ENCODE data around the gene NDUFB10.
"Not testable (repeated sequence)": the region's sequence is repeated elsewhere in the genome, so short reads cannot be mapped to it uniquely, and the experiment has no call there.

The NDUFB10 gene

DNA sequence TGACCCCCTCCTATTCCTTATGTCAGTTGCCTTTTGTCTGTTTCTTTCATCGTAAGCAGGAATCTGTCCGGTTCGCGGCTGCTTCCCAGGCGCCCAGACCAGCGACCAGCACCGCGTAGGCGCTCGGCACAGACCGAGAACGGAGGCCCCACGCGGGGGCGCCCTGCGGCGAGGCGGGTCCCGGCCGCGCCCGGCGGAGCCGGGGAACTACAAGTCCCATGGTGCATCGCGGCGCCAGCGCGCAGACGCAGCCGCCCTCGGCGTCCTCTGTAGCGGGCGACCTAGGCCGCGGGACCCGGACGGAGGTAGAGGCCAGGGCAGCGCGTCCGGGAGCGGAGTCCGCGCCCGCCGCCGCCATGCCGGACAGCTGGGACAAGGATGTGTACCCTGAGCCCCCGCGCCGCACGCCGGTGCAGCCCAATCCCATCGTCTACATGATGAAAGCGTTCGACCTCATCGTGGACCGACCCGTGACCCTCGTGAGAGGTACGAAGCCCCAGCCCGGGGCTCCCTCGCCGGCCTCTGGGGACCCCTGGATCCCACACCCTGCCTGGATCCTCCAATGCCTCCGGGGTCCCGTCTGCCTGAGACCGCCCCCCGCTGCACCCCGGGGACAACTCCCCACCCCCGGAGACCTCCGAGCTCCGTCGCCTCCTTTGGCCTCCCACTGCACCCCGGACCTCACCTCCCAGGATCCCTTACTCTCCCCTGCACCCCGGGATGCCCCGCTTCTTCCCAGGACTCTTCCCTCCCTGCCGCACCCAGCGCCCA lies at the start of gene NDUFB10:
TSS of gene NDUFB10 (plus strand) at position 270 of the 771 bp plus-strand sequence. CDS start at position 357, 87 bp downstream.
- peak; percentile 33 for DNase-seq

DNA sequence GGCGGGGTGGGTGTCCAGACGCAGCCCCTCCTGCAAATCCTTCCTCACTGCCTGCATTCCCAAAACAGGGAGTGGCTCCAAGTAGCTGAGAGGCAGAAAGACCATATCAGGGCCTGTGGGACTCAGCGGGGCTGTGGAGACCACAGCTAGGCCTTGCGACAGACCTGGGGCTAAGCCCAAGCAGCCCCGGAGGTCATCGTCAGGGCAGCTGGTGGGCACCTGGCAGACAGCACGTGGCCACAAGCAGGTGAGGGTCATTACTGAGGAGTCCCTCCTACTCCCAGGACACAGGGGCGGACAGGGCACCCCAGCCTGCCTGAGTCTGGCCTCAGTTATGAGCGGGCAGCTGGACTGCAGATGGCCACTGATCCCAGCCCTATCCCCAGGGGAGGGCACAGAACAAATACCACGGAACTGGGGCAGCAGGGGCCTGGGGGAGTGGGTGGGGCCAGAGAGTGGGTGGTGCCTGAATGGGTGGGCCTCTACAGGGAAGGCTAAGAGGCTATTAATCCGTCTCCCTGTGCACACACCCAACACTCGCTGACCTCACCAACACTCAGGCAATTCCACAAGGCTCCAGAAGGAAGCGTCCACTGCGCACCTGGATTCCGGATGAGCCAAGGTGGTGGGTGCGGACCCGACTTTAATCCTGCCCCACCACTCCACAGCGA lies 49.6 kb upstream of the NDUFB10 start:
- DNase-seq: no peak

DNA sequence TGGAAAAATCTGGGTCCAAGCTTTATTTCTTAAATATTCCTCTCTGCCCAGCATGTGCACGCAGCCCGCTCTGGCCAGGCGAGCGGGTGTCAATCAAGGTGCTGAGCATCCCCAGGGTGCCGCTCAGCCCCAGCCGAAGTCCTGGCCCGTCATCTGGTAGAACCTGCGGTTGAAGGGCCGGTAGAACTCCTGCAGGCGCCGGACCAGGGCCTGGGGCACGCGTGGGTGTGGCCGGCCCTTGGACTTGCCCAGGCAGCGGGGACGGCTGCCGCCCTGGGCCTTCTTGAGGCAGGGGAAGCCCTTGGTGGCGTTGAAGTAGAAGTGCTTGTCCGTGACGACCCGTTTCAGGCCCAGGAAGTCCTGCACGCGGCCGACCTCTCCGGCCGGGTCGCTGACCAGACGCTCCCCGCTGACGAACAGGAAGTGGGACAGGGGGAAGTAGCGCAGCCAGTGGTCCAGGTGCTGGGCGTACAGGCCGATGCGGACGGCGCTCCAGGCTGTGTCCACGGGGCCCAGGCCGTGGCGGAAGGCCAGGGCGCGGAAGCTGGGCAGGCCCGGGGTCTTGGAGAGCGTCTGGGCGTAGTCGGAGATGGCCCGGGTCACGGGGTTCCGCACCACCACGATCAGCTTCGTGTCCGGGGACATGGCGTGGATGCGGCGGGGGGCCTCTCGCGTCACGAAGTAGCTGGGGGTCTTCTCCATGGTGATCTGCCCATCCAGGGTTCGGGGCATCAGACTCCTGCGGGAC lies 47.7 kb upstream of the NDUFB10 start:
- DNase-seq: no peak

DNA sequence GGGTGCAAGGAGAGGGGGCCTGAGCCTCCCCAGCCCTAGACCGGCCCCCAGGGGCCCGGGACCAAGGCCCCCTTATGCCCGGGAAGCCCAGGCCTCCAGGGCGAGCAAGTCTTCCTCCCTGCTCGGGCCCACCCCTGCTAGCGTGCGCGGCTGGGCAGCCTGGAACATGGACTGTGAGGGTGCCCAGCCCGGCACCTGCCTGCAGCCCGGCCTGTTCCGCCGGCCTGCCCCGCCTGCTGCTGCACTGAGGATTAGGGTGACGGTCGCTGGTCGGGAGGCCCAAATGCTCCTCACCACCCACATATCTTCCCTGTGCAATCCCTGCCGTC lies 47.2 kb upstream of the NDUFB10 start:
- DNase-seq: no peak

DNA sequence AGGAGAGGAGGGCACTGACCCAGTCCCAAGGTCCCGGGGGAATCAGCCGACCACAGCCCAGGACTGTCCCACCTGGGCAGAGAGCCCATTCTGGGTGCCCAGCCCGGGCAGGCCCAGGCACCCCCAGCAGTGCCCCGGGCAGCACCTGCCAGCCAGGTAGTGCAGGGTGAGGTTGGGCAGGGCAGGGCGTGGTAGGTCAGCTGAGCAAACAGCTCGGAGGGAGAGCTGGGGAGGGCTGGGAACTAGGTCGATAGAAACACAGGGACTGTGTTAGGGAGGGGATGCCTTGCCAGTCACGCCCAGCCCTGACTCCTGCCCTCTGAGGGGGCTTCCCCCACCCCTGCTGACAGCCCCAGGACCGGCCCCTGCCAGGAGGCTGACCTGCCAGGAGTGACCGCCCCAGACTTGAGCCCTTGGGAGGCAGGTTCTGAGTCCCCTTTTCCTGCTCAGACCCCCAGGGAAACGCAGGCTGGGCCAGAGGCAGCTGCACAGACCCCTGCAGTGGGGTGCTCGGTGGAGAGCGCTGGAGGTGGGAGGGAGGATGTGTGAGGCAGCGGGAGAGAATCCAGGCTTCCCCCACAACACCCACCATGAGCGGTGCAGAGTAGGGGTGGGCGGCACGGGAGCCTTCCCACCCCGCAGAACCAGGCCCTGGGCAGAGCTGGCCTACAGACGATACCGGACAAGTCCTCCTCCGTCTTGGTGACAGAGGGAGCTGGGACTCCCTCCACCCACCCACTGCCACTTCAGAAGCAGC lies 45.8 kb upstream of the NDUFB10 start:
- DNase-seq: peak; percentile 49

DNA sequence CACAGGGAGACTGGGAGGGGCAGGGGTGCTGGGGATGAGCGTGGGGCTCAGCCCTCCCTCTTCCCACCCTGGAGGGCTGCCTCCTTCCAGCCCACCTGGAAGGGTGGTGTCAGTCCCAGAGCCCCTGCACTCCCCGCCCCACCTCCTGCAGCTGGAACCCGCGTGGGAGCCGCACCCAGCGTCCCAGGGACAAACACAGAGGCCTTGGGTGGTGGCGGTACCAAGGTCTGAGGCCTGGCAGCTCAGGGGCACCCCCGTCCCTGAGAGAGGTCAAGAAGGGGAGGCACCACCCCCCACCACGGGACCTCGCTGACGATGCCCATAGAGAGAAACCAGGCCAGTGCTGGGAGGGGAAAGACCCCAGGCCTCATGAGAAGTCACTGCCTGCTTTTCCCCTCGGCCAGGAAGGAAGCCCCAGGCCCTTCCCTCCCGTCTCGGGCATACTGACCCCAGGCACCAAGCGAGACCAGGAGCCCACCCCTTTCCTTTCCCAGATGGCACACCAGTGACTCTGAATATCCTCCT lies 45.2 kb upstream of the NDUFB10 start:
- DNase-seq: no peak

DNA sequence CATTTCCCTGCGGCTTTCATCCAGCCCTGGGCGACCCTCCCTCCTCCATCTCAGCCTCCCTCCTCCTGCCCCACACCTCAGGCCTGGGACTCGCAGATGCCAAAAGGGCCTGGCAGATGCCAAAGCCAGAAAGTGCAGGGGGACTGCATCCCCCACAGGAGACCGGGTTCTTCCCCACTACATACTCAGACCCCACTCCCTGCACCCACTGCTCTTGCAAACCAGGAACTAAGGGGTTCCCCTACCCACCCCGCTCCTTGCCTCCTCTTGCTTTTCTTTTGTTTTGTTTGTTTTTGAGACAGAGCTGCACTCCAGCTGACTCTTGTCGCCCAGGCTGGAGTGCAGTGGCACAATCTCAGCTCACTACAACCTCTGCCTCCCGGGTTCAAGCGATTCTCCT lies 44.4 kb upstream of the NDUFB10 start:
- no peak for DNase-seq

DNA sequence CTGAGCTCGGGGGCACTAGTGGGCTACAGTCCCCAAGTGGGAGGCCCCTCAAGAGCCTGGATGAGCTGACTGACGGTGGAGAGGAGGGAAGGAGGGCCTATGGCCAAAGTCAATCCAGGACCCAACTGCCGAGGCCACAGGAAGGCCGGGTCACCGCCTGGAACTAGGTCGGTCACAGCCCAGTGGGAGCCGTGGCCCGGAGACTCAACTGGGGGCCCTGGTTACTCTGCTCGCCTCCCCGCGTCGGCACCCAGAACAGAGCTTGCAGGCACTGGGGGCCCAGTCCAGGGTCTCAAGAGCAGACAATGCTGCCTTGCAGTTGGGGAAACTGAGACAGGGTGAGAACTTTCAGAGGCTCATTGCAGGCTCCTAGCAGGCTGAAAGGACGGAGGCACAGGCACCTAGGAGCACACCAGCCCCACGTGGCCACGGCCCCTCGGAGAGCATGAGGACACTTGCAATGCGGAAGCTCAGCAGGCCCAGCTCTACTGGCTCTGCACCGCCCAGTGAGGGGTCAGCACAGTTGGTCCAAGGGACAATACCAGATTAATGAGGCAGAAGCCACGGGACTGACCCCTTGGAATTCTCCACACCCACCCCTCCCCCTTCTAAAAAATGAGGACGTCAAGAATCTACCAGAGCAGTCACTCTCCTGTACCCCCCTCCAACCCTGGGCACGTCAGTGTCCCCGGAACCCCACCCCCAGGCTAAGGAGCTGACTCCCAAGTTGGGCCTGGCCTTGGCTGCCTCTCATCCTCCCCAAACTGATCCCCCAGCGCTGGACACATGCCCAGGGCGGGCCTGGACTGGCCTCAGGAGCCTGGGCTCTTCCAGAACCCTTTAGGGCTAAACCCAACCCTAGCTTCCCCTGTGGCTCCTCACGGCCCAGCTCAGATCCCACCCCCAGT lies 43.4 kb upstream of the NDUFB10 start:
- no peak for DNase-seq

DNA sequence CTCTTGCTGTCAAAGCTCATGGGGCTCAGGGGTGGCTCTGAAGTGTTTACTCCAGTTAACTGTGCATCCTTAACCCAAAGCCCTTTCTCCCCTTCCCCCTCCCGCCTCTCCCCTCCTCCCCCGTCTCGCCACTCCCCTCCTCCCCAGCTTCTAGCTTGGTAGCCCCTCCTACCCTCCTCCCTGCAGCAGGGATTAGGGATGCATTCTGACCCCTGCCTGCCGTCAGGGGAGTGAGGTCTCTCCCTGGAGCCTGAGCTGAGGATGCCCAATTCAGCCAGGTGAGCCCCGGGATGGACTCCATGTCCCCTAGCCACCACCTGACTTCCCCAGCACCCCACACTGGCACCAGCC lies 42.7 kb upstream of the NDUFB10 start:
- DNase-seq: no peak

DNA sequence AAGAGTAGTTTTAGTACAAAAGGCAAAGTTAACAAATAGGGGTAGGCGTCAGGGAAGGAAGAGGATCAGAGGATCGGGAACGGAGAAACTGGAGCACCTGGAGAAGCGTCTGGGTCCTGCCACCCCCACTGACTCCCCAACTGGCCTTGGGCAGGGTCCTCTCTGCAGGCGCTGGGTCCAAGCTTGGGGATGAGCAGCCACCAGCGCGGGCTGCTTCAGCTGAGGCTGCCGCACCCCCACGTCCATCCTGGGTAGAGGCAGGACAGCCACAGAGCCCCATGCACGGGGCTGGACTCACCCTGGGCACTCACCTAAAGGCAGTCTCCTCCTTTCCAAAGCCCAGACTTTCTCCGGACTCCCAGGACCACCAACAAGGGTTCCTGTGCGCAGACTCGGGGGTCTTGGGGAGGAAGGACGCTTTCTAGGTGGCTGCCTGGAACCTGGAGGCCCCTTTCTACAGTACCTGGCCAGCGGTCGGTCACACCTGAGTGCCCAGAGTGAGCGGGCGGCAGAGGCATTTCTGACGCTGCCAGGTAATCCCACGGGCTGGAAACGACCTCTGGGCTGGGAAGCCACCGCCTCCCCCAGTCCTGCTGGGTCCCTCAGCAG lies 42.2 kb upstream of the NDUFB10 start:
- no peak for DNase-seq

DNA sequence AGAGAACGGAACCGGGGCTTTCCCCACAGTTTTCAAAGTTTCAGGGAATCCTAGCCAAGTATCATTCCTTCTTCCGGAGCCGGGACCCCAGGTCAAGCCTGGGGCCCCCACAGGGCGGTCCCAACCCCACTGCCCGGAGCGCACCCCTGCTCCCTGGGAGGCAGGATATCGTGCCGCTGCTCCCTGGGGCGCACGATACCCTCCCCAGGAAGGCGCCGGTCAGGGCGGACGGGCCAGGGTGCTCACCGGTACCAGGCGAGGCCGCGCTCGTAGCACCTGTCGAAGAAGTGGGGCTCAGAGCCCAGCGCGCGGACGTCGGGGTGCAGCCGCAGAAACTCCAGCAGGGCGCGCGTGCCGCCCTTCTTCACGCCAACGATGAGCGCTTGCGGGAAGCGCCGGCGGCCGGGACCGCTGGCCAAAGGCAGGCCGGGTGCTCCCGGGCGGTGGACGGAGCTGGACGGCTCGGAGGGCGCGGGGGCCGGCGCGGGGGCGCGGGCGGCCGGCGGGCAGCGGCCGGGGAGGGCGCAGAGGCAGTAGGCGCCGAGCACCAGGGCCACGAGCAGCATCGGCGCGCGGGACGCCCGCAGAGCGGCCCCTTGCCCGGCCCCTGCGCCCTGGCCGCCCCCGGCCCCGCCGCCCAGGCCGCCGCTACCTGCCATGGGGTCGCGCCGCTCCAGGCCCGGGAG lies 41.5 kb upstream of the NDUFB10 start:
- DNase-seq: no peak

DNA sequence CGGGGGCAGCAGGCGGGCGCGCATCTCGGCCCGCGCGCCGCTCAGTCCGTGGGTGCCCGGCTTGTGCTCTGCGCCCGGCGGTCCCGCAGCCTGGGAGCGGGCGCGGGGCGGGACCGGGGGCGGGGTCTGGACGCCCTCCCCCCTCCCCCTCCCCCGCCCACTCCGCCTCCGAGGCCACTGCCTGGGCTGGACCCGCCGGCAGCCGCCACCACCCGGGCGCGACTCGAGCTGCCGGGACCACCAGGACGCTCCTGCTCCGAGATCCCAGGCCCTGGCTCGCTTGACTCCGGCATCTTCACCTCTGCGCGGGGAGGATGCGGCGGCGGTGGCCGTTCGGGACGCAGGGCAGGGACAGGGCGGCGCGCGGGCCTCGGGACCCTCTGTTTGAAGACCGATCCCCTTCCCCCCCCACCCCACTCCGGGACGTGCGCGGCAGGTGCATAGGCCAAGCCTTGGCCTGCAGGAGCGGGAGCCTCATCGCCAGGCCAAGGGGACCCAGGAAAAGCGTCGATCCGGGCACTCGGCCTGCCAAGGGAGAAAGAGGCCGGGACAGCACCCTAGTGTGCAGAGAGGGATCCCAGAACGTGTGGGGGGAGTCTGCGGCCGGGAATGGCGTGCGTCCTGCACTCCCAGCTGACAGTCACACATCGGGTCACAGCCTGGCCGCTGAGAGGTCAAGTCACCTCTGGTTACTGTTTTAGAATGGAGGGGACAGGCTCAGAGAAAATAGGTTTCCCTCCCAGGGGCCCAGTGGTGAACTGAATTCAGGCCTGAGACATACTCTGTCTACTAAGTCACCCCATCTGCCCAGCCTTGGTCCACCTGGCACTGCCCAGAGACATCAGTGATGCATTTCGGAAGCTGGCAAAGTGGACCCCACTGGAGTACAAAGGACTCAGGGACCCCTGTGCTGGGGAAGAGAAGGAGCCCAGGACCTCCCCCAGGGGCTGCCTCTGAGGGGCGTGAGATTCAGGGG lies 40.7 kb upstream of the NDUFB10 start, which contains the start of gene HS3ST6:
TSS of gene HS3ST6 (minus strand) at position 65 of the 976 bp plus-strand sequence. CDS start 92 bp downstream, outside the sequence.
- DNase-seq: no peak

DNA sequence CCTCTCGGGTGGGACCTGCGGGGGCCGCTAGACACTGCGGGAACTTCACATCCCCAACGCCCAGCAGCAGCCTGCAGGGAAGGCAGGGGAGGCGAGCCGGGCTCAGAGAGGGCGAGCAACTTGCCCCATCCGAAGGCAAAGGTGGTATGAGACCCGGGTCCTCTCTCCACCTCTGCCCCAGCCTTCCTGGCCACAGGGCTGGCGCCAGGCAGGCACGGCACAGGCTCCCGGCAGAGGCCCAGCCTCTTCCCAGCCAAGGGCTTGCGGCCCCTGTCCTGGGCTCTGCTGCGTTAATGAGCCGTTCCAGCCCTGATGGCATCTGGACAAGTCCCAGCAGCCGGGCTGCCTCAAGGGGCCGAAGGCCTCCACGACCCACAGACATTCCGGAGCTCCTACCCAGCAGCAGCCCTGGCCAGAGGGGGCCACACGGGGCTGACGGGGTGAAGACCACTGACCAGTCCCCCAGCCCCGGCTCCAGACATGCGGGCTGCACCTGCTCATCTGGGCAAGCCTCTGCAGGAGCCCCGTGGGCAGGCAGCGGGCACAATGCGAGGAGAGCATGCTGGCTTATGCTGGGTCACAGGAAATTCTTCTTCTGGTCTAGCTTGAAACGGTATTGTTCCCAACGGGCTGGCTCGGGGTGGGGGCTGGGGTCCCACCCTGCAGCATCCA lies 39.9 kb upstream of the NDUFB10 start:
- no peak for DNase-seq

DNA sequence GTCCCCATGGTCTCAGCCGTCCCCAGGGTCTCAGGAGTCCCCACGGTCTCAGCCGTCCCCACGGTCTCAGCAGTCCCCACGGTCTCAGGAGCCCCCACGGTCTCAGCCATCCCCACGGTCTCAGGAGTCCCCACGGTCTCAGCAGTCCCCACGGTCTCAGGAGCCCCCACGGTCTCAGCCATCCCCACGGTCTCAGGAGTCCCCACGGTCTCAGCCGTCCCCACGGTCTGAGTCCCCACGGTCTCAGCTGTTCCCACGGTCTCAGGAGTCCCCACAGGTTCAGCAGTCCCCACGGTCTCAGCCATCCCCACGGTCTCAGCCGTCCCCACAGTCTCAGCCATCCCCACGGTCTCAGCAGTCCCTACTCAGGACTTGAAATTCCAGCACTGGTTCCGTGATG lies 39.2 kb upstream of the NDUFB10 start:
- not testable (repeated sequence) for DNase-seq

DNA sequence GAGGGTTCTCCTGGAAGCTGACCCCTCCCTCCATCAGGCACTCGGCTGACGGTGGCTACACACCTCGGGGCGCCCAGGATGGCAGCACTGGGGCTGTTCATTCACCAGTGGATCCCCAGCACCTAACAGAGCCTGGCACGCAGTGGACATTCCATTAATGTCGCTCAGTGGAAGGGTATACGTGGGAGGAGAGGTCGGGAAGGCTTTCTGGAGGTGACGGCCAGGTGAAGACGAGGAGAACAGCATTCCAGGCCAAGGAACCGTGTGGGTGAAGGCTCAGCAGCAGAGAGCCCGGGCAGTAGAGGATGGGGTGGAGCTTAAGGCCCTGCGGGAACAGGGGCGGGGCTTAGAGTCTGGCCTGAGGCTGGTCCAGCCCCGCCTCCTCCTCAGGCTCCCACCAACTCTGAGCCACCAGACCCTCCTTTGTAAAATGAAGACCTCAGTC lies 38.6 kb upstream of the NDUFB10 start:
- no peak for DNase-seq

DNA sequence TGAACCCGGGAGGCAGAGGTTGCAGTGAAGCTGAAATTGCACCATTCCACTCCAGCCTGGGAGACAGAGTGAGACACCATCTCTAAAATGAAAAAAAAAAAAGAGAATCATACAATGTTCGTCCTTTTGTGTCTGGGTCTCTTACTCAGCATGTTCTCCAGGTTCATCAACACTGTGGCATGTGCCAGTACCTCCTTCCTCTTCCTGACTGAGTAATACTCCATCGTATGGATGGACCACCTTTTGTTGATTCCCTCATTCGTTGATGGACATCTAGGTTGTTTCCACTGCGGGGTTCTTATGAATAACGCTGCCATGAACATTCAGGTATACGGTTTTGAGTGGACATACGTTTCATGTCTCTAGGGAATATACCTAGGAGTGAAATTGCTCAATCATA lies 37.0 kb upstream of the NDUFB10 start:
- DNase-seq: no peak

DNA sequence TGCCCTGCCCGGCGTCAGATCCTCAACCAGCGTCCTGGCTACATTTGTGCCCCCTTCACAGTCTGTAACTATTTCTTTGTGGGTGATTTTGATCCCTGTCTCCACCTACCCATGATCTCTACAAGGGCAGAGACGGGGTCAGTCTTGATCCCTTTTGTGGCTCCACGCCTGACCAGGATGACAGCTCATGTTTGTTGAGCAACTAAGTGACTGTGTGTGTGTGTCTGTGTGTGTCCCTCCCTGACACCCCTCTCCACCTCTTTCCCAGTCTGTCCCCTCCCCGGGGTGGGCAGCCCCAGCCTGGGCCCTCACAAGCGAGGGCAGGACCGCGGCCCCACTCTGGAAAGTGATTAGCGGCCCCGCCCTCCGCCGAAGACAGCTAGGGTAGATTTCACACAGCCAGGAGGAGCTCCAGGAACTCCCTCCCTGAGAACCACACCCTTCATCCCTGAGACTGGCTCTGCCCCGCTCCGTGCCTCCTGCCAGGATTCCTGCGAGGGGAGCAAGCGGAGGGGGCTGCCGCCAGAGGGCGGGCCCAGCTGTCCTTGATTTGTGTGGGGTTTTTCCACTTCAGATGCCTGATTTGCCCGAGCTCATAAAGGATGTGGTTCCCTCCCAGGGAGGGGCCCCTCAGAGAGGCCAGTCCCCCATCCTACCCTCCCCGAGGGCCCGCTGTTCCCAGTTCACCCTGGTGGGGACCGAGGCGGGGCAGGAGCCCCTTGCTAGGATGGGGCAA lies 35.9 kb upstream of the NDUFB10 start:
- DNase-seq: no peak

DNA sequence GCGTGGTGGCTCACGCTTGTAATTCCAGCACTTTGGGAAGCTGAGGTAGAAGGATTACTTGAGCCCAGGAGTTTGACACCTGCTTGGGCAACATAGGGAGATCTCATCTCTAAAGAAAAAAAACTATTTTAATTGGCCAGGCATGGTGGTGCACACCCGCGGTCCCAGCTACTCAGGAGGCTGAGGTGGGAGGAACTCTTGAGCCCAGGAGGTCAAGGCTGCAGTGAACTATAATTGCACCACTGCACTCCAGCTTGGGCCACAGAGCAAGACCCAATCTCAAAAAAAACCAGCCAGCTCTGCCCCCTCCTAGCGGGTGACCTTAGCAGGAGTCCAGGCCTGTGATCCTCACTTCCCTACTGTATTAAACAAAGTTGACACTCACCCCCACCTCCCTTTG lies 35.2 kb upstream of the NDUFB10 start:
- no peak for DNase-seq

All from DMS79 (cell line).